Pancreas (tissue), 10 donors: Measurements from ENCODE around the gene OR56A3. TPM values are rescaled to one million over a fixed set of nuclear protein-coding genes. Genes with fewer than 3 reads are reported as not detected.
"Not testable (repeated sequence)": the region's sequence is repeated elsewhere in the genome, so short reads cannot be mapped to it uniquely, and the experiment has no call there.

Experiments
- ATAC-seq, 4 donors: fragments of 200-7000 bp; cut with Tn5 transposase; one replicate each; pipeline versions ENCODE4 v1.8.0 to v1.9.1; 2020; ENCODE audit warnings: mild to moderate bottlenecking in 4 of 4, moderate library complexity in 4 of 4
- DNase-seq, 6 donors: peaks; one replicate each; pipeline ENCODE4 v3.0.0-alpha.2; 2020
- FAIRE-seq: peaks from 2 replicates; lab custom pipeline; 2012; peaks lifted over from hg19 to GRCh38; lab: Jason Lieb, UNC
- H3K27ac ChIP-seq, 4 donors: fragments of 200-600 bp; sonication (generic); 1 replicate in 3 of 4; 2 replicates in 1 of 4; pipeline versions ENCODE4 v1.5.0 to v1.8.0; 2020
- H3K27me3 ChIP-seq, 4 donors: fragments of 200-600 bp; one replicate each; pipeline ENCODE4 v1.8.0; 2021
- H3K36me3 ChIP-seq, 3 donors: fragments of 200-600 bp; sonication (generic) in 1 of 3; one replicate each; pipeline versions ENCODE4 v1.5.0 to v1.8.0; 2020 to 2021
- H3K4me1 ChIP-seq, 3 donors: fragments of 200-600 bp; one replicate each; pipeline ENCODE4 v1.8.0; 2021
- H3K4me3 ChIP-seq, 4 donors: fragments of 200-600 bp; sonication (generic) in 2 of 4; one replicate each; pipeline versions ENCODE4 v1.5.0 to v1.8.0; 2020 to 2021
- H3K9me3 ChIP-seq, 4 donors: fragments of 200-600 bp; one replicate each; pipeline ENCODE4 v1.8.0; 2021
- WGBS, 2 donors: extraction: QIAGEN DNeasy Blood & Tissue Kit; methylation state at CpG; one replicate each; pipeline ENCODE4 v1.1.7; 2013; 5-methylcytosine and 5-hydroxymethylcytosine counted together
- intact Hi-C, 3 donors: fragments of 100-400 bp; cut with DNase I; formaldehyde crosslinking; loops; one replicate each; pipeline versions ENCODE4 v1.11.1 to v1.14.2; 2022
- polyA plus RNA-seq, 2 donors: library from polyadenylated mRNA; stranded (reverse); fragments of 200-250 nt; gene quantifications; one replicate each; pipeline ENCODE4 v1.2.3, GENCODE V29; 2013
- total RNA-seq, 6 donors: library from RNA; stranded (reverse); fragmentation: NEBNext Ultra II Directional in 4 of 6; extraction: Animal tissue kit (Norgen Biotek cat#: 25700) in 4 of 6; gene quantifications; one replicate each; pipeline versions ENCODE4 v1.2.1 to v1.2.4, GENCODE V29; 2021 to 2023
- TF ChIP-seq, protein P1 (sequence below), 4 donors: fragments of 200-600 bp; sonication (generic) in 3 of 4; IDR thresholded peaks; one replicate each; pipeline versions ENCODE4 v1.5.0 to v1.8.0; 2021; ENCODE audit warnings: antibody characterized with exemption in 4 of 4
- donor health status: healthy with polysubstance abuse.
- donor health status: DM: no; HTN: no; CAD: no; lungs with moderate emphysema.
- donor health status: DM: no; HTN: no; CAD: no.
- donor health status: control.
- donor health status: control.
- donor health status: Bipolar disorder and iron deficiency.
- donor health status: DM: yes; HTN: yes; CAD: no.
- donor health status: DM: no; HTN: no; CAD: no.
- donor health status: DM: no; HTN: no; CAD: no.
- donor health status: DM: yes; HTN: yes; CAD: no.

Gene OR56A3
- total and polyA plus RNA-seq, 8 donors, result not detected

DNA sequence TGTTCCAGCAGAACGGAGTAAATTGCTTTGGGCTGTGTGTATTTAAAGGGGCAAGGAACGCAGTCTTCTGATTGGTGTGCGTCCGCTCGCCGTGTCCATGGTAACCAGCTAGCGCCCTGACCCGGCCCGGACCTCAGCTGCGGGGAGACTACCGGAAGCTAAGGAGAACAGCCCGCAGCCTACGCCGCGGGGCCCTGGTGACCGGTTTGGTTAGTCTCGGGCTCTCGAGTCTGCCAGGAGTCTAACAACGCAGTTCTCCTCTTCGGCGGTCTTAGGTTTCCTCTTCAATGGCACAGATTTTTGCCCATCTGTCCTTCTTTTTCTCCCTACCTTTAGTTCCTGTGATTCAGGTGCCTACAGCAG is 3.5 kb upstream of the OR56A3 start:
- intact Hi-C loops, result no loop called here
- no peak for DNase-seq
- TF ChIP-seq, protein P1, sequence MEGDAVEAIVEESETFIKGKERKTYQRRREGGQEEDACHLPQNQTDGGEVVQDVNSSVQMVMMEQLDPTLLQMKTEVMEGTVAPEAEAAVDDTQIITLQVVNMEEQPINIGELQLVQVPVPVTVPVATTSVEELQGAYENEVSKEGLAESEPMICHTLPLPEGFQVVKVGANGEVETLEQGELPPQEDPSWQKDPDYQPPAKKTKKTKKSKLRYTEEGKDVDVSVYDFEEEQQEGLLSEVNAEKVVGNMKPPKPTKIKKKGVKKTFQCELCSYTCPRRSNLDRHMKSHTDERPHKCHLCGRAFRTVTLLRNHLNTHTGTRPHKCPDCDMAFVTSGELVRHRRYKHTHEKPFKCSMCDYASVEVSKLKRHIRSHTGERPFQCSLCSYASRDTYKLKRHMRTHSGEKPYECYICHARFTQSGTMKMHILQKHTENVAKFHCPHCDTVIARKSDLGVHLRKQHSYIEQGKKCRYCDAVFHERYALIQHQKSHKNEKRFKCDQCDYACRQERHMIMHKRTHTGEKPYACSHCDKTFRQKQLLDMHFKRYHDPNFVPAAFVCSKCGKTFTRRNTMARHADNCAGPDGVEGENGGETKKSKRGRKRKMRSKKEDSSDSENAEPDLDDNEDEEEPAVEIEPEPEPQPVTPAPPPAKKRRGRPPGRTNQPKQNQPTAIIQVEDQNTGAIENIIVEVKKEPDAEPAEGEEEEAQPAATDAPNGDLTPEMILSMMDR (IDR thresholded peaks at IDR 0.05), result no peak
- H3K4me3 ChIP-seq, result no peak overlapping the region
- no peak for ATAC-seq
- 51 to 74% methylated on average over 21 of the region's 21 CpGs for WGBS, 2 donors
- no peaks in the 10 kb centered on the region for H3K27me3 ChIP-seq
- no peaks in the 10 kb centered on the region for H3K36me3 ChIP-seq
- H3K4me1 ChIP-seq, result no peaks in the 10 kb centered on the region
- no peak for FAIRE-seq
- no peak overlapping the region for H3K27ac ChIP-seq
- no peaks in the 10 kb centered on the region for H3K9me3 ChIP-seq

DNA sequence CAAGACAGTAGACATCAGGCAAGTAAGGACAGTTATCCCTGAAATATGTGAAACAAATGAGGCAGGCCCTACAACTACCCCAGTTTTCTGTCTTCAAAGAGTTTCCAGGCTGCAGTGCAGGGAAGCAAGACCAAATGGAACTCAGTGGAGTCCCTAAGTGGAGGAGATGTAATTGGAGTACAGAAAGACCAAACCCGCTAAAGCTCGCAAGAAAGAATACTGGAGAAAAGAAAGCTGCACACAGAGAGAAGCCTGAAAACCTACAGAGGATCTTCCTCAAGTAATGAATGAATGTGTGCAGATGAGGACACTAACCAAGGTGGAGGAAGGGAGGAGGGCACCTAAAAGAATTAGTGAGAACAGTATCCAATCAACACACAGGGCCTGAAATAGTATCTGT is 1.3 kb upstream of the OR56A3 start:
- no peak overlapping the region for H3K27ac ChIP-seq
- FAIRE-seq (no peak), DNase-seq (no peak), ATAC-seq (no peak)
- 94 to 98% methylated on average over 2 of the region's 2 CpGs for WGBS, 2 donors
- no peaks in the 10 kb centered on the region for H3K27me3 ChIP-seq
- H3K4me3 ChIP-seq, result no peak overlapping the region
- no peaks in the 10 kb centered on the region for H3K9me3 ChIP-seq
- H3K4me1 ChIP-seq, result no peaks in the 10 kb centered on the region
- TF ChIP-seq, protein P1 (IDR thresholded peaks at IDR 0.05), result no peak
- intact Hi-C loops, result no loop called here
- no peaks in the 10 kb centered on the region for H3K36me3 ChIP-seq

DNA sequence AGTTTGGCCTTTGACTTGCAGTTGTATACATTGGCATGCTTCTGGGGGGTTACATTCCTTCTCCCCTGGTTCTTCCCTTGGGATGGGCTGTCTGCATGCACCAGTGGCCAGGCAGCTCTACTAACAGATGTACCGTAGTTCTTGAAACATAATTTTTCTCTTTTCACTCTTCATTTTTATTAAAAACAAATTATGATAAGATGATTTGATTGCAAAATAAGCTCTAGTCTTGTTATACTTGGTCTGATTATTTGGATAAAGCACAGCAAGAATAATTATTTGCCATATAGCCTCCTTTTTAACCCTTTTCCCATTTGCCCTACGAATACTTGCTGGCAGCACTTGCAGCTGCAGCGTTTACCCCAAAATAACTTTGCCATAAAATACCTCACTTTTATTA is 13.5 kb downstream of the OR56A3 start:
- DNase-seq (no peak), FAIRE-seq (no peak), ATAC-seq (no peak)
- Histone ChIP-seq H3K4me3 (no peak overlapping the region), H3K27me3 (no peaks in the 10 kb centered on the region), H3K9me3 (no peaks in the 10 kb centered on the region), H3K27ac (no peak overlapping the region), H3K36me3 (no peaks in the 10 kb centered on the region), H3K4me1 (no peaks in the 10 kb centered on the region)
- intact Hi-C loops, result no loop called here
- WGBS, 2 donors, result 73 to 76% methylated on average over 3 of the region's 3 CpGs
- TF ChIP-seq, protein P1 (IDR thresholded peaks at IDR 0.05), result no peak

GRCh38 chr11:5960704-5961320 is 18.8 kb downstream of the OR56A3 start:
- H3K4me1 ChIP-seq, H3K36me3 ChIP-seq, H3K9me3 ChIP-seq, FAIRE-seq, ATAC-seq, intact Hi-C loops, H3K27ac ChIP-seq, H3K4me3 ChIP-seq, H3K27me3 ChIP-seq: not testable (repeated sequence)
- 90 to 93% methylated on average over 30 to 40 of the region's 40 CpGs for WGBS, 2 donors
- DNase-seq, result peak in 1 of 6 donors; percentile 32

DNA sequence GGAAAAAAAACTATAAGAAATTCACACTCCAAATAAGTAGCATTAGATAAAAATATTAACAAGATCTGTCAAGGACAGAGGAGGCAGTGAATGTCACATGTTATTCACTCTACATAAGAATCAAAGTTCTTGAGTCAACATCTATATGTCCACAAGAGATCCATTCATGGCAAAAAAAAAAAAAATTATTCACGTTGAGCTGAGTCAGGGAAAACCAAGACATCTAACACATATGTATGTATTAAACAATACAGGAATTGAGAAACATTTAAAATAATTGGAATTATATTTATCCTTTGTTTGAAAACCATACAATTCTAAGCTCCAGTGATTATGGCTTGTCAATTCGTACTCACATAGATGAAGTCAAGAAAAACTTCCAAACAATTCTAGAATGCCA is 24.9 kb downstream of the OR56A3 start:
- DNase-seq (no peak), ATAC-seq (no peak), FAIRE-seq (no peak)
- Histone ChIP-seq H3K9me3 (no peaks in the 10 kb centered on the region), H3K4me1 (no peaks in the 10 kb centered on the region), H3K27me3 (no peaks in the 10 kb centered on the region), H3K36me3 (no peaks in the 10 kb centered on the region), H3K4me3 (no peak overlapping the region), H3K27ac (no peak overlapping the region)
- 40% methylated on average over 2 of the region's 2 CpGs for WGBS, 2 donors
- TF ChIP-seq, protein P1 (IDR thresholded peaks at IDR 0.05), result no peak
- intact Hi-C loops, result no loop called here
